HG03095 (cell line): Measurements from ENCODE around the gene DNAJC12.
"Not testable (repeated sequence)": the region's sequence is repeated elsewhere in the genome, so short reads cannot be mapped to it uniquely, and the experiment has no call there.

Experiments
- ATAC-seq: cut with Tn5 transposase; IDR thresholded peaks from one replicate; pipeline ENCODE4 v1.9.1; 2021; ENCODE audit warnings: moderate library complexity; ENCODE audit not compliant: unreplicated experiment

The DNAJC12 gene

GRCh38 chr10:67767244-67767643 is 70.7 kb downstream of the DNAJC12 start:
- no peak for ATAC-seq

GRCh38 chr10:67764012-67764822 is 73.8 kb downstream of the DNAJC12 start:
- ATAC-seq: peak; percentile 88

GRCh38 chr10:67763499-67764011 is 74.4 kb downstream of the DNAJC12 start:
- peak; percentile 19 for ATAC-seq

- ATAC-seq: not testable (repeated sequence)
Observed at GRCh38 chr10:67762567-67762966, 75.4 kb downstream of the DNAJC12 start.

GRCh38 chr10:67760272-67760671 is 77.7 kb downstream of the DNAJC12 start:
- ATAC-seq: no peak
